HL-60 (cell line): ENCODE results near the gene FAM53A.

ENCODE experiments used
- TF ChIP-seq, protein P1 (sequence below): IDR thresholded peaks from one replicate; pipeline ENCODE4 v1.5.1; 2011; ENCODE audit warnings: low read length, control low read depth, inconsistent platforms; ENCODE audit not compliant: insufficient read depth
- TF ChIP-seq, protein P2 (sequence below): IDR thresholded peaks from 2 replicates; pipeline ENCODE4 v1.6.1; 2012; ENCODE audit warnings: low read depth; ENCODE audit not compliant: insufficient replicate concordance

DNA sequence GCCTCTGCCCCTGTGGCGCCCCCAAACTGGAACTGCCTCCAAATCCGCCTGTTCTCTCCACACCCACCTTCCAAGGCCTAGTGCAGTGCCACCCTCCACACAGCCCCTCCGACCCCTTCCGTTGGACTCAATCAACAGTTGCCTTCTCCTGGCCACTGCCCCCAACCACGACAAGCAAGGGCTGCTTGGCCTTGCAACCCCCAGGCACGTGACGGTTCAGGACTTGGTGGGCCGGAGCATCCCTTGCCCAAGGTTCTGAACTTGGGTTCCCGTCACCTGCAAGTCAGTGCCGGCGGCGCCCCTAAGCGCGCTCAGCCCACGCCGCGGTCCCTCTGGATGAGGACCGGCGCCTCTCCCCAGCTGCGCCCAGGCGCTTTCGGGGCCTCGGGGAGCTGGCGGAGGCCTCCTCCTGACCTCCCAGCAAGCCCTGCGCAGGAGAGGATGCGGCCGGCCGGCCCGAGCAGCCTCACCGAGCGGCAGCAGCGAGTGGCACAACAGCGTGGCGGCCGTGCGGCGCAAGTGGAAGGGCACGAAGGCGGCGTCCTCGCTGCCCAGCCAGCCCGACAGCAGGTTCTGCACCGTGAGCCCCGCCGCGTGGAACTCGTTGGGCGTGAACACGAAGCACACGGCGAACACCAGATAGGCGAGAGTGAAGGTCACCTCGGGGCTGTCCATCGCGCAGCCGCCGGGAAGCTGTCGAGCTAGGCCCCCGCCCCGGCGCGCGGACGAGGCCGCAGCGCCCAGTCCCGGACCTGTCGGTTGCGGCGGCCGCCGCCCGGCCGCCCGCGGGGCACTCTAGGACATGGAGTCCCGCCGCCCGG lies 36.3 kb upstream of the FAM53A start:
- TF ChIP-seq, protein P1, sequence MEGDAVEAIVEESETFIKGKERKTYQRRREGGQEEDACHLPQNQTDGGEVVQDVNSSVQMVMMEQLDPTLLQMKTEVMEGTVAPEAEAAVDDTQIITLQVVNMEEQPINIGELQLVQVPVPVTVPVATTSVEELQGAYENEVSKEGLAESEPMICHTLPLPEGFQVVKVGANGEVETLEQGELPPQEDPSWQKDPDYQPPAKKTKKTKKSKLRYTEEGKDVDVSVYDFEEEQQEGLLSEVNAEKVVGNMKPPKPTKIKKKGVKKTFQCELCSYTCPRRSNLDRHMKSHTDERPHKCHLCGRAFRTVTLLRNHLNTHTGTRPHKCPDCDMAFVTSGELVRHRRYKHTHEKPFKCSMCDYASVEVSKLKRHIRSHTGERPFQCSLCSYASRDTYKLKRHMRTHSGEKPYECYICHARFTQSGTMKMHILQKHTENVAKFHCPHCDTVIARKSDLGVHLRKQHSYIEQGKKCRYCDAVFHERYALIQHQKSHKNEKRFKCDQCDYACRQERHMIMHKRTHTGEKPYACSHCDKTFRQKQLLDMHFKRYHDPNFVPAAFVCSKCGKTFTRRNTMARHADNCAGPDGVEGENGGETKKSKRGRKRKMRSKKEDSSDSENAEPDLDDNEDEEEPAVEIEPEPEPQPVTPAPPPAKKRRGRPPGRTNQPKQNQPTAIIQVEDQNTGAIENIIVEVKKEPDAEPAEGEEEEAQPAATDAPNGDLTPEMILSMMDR, result no peak
- TF ChIP-seq, protein P2, sequence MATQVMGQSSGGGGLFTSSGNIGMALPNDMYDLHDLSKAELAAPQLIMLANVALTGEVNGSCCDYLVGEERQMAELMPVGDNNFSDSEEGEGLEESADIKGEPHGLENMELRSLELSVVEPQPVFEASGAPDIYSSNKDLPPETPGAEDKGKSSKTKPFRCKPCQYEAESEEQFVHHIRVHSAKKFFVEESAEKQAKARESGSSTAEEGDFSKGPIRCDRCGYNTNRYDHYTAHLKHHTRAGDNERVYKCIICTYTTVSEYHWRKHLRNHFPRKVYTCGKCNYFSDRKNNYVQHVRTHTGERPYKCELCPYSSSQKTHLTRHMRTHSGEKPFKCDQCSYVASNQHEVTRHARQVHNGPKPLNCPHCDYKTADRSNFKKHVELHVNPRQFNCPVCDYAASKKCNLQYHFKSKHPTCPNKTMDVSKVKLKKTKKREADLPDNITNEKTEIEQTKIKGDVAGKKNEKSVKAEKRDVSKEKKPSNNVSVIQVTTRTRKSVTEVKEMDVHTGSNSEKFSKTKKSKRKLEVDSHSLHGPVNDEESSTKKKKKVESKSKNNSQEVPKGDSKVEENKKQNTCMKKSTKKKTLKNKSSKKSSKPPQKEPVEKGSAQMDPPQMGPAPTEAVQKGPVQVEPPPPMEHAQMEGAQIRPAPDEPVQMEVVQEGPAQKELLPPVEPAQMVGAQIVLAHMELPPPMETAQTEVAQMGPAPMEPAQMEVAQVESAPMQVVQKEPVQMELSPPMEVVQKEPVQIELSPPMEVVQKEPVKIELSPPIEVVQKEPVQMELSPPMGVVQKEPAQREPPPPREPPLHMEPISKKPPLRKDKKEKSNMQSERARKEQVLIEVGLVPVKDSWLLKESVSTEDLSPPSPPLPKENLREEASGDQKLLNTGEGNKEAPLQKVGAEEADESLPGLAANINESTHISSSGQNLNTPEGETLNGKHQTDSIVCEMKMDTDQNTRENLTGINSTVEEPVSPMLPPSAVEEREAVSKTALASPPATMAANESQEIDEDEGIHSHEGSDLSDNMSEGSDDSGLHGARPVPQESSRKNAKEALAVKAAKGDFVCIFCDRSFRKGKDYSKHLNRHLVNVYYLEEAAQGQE, result no peak
